AG04449 (cell line): ENCODE results near the gene UBE2V1.

Experiments
- CTCF ChIA-PET: fragments of 350-600 bp; formaldehyde crosslinking; extraction: SDS; loops from one replicate; lab custom pipeline; 2021; ENCODE audit warnings: antibody characterized with exemption; lab: Yijun Ruan, JAX
- POLR2A ChIA-PET: fragments of 400-600, 350-600 bp; formaldehyde crosslinking; extraction: SDS; loops from one replicate; lab custom pipeline; 2020; ENCODE audit warnings: antibody characterized with exemption, inconsistent platforms; lab: Yijun Ruan, JAX
- DNase-seq: peaks from one replicate; pipeline ENCODE4 v3.0.0-alpha.2; 2010; ENCODE audit warnings: low read depth, low spot score
- H3K4me3 ChIP-seq: 2 replicates; pipeline ENCODE4 v1.5.1; 2011; ENCODE audit warnings: low read depth, mild to moderate bottlenecking, control low read depth, low read length
- CTCF ChIP-seq: IDR thresholded peaks from one replicate; pipeline ENCODE4 v1.5.1; 2011; ENCODE audit warnings: mild to moderate bottlenecking, moderate library complexity, low read length, control low read depth, inconsistent platforms; ENCODE audit not compliant: insufficient read depth; ENCODE audit errors: missing control alignments

UBE2V1 gene

GRCh38 chr20:50144362-50144761 lies 31.4 kb upstream of the UBE2V1 start:
- TF ChIP-seq CTCF, result no peak
- ChIA-PET POLR2A (interaction anchor here (0.6 to 1.8 kb wide), 6 partner anchors 9 to 159 kb away, joined by 3 to 7 read pairs (median 4); partner anchors contain the start of gene PEDS1), CTCF (interaction anchor here (1.0 to 1.7 kb wide), 8 partner anchors 8 to 165 kb away, joined by 4 to 6 read pairs (median 4); partner anchors contain the start of gene PEDS1)
- H3K4me3 ChIP-seq, result no peak overlapping the region
- peak; percentile 98 for DNase-seq

- no peak overlapping the region for H3K4me3 ChIP-seq
- no peak for TF ChIP-seq CTCF
- CTCF ChIA-PET, result interaction anchor here (1.5 to 2.4 kb wide), 3 partner anchors 10 to 27 kb away, joined by 3 to 9 read pairs (median 8); partner anchors contain the start of gene PEDS1
- no peak for DNase-seq
- POLR2A ChIA-PET, result no interaction called here
These were observed 29.9 kb upstream of the UBE2V1 start for GRCh38 chr20:50142812-50143211.

GRCh38 chr20:50141811-50142561 lies 29.0 kb upstream of the UBE2V1 start:
- POLR2A ChIA-PET, result no interaction called here
- H3K4me3 ChIP-seq, result no peak overlapping the region
- no peak for TF ChIP-seq CTCF
- DNase-seq, result no peak
- CTCF ChIA-PET, result interaction anchor here (1.0 to 2.4 kb wide), 5 partner anchors 8 to 37 kb away, joined by 3 to 9 read pairs (median 4); partner anchors contain the start of gene PEDS1

- ChIA-PET POLR2A (no interaction called here), CTCF (interaction anchor here (0.8 to 2.4 kb wide), 5 partner anchors 7 to 38 kb away, joined by 3 to 9 read pairs (median 3); partner anchors contain the start of gene PEDS1)
These were observed 28.2 kb upstream of the UBE2V1 start for GRCh38 chr20:50141018-50141675.

GRCh38 chr20:50140339-50140859 lies 27.4 kb upstream of the UBE2V1 start:
- no peak for DNase-seq
- H3K4me3 ChIP-seq, result no peak overlapping the region
- POLR2A ChIA-PET, result no interaction called here
- TF ChIP-seq CTCF, result no peak
- CTCF ChIA-PET, result interaction anchor here (1.2 to 2.3 kb wide), 3 partner anchors 13 to 29 kb away, joined by 3 to 8 read pairs (median 4); partner anchors contain the start of gene PEDS1

More at GRCh38 chr20:50141018-50141675, 28.2 kb upstream of the UBE2V1 start:
- no peak for TF ChIP-seq CTCF
- no peak for DNase-seq
- no peak overlapping the region for H3K4me3 ChIP-seq
